KMS-11 (cell line): ENCODE measurements around the gene PI16.

ENCODE experiments used
- H2AFZ ChIP-seq: fragments of 200-600 bp; sonication (generic); 2 replicates; pipeline ENCODE4 v1.6.1; 2016; ENCODE audit warnings: antibody characterized with exemption, mixed run types, low read depth
- H3K27ac ChIP-seq: fragments of 200-600 bp; sonication (generic); 2 replicates; pipeline ENCODE4 v1.6.1; 2016; ENCODE audit warnings: mild to moderate bottlenecking, mixed run types
- H3K27me3 ChIP-seq: fragments of 200-600 bp; sonication (generic); 2 replicates; pipeline ENCODE4 v1.6.1; 2017; ENCODE audit warnings: mild to moderate bottlenecking, low read depth, mixed run types, moderate library complexity; ENCODE audit not compliant: insufficient read depth
- H3K36me3 ChIP-seq: fragments of 200-600 bp; sonication (generic); 2 replicates; pipeline ENCODE4 v1.6.1; 2017; ENCODE audit warnings: mild to moderate bottlenecking, mixed run types; ENCODE audit not compliant: insufficient read depth
- H3K4me1 ChIP-seq: fragments of 200-600 bp; sonication (generic); 2 replicates; pipeline ENCODE4 v1.6.1; 2016; ENCODE audit warnings: mild to moderate bottlenecking, low read depth, mixed run types; ENCODE audit not compliant: poor library complexity, severe bottlenecking
- H3K4me2 ChIP-seq: fragments of 200-600 bp; sonication (generic); 2 replicates; pipeline ENCODE4 v1.7.0; 2016; ENCODE audit warnings: mild to moderate bottlenecking, mixed run types
- H3K4me3 ChIP-seq: fragments of 200-600 bp; sonication (generic); IDR thresholded peaks from 2 replicates; pipeline ENCODE4 v1.6.1; 2017; ENCODE audit warnings: low read depth, low read length, mixed read lengths; ENCODE audit not compliant: insufficient read depth
- H3K79me2 ChIP-seq: fragments of 200-600 bp; sonication (generic); 2 replicates; pipeline ENCODE4 v1.6.1; 2016; ENCODE audit warnings: low read depth, mixed run types; ENCODE audit not compliant: insufficient read depth
- H3K9ac ChIP-seq: fragments of 200-600 bp; sonication (generic); 2 replicates; pipeline ENCODE4 v1.6.1; 2016; ENCODE audit warnings: mild to moderate bottlenecking, mixed run types
- H4K20me1 ChIP-seq: fragments of 200-600 bp; sonication (generic); 2 replicates; pipeline ENCODE4 v1.6.1; 2016; ENCODE audit warnings: mild to moderate bottlenecking, mixed run types; ENCODE audit not compliant: insufficient read depth
- CTCF ChIP-seq: fragments of 200-600 bp; sonication (generic); conservative IDR thresholded peaks from 2 replicates; pipeline ENCODE4 v1.6.1; 2017; ENCODE audit warnings: low read depth, mild to moderate bottlenecking, antibody characterized with exemption, low read length, moderate library complexity, mixed read lengths

PI16 gene

GRCh38 chr6:36929152-36929551 is 25.4 kb upstream of the PI16 start:
- Histone ChIP-seq H3K4me2 (no peak overlapping the region), H3K27me3 (no peaks in the 10 kb centered on the region), H3K79me2 (no peaks in the 10 kb centered on the region), H3K4me1 (no peaks in the 10 kb centered on the region), H3K36me3 (no peaks in the 10 kb centered on the region), H3K27ac (no peak overlapping the region), H3K4me3 (no peak overlapping the region), H2AFZ (no peak overlapping the region), H3K9ac (no peak overlapping the region), H4K20me1 (no peaks in the 10 kb centered on the region)
- no peak for TF ChIP-seq CTCF

DNA sequence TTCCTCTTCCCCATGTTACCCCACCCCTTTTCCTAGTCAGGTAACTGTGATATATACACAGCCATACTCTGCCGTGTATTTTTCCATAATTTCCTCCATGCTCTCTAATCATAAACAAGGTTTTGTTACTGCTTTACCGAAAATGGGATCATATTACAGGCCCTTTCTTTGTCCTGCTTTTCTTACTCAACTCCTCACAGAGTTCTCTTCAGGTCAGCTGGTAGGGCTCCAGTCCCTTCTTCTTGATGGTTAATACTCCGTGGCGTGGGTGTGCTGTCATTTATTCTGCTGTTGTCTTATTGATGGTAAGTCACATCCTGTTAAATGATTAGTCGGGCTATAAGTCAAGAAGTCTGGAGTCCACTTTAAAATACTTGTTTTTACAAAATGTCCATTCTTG is 24.9 kb upstream of the PI16 start:
- no peak for TF ChIP-seq CTCF
- Histone ChIP-seq H3K36me3 (no peaks in the 10 kb centered on the region), H2AFZ (no peak overlapping the region), H3K4me1 (no peaks in the 10 kb centered on the region), H3K9ac (no peak overlapping the region), H3K79me2 (no peaks in the 10 kb centered on the region), H3K27me3 (no peaks in the 10 kb centered on the region), H3K4me2 (no peak overlapping the region), H3K27ac (no peak overlapping the region), H3K4me3 (no peak overlapping the region), H4K20me1 (no peaks in the 10 kb centered on the region)

- Histone ChIP-seq H3K4me1 (no peaks in the 10 kb centered on the region), H3K79me2 (no peaks in the 10 kb centered on the region), H3K4me3 (no peak overlapping the region), H3K9ac (no peak overlapping the region), H3K4me2 (no peak overlapping the region), H3K36me3 (no peaks in the 10 kb centered on the region), H3K27me3 (no peaks in the 10 kb centered on the region), H2AFZ (no peak overlapping the region), H3K27ac (no peak overlapping the region), H4K20me1 (no peaks in the 10 kb centered on the region)
- no peak for TF ChIP-seq CTCF
These were observed 24.1 kb upstream of the PI16 start for GRCh38 chr6:36930483-36930882.

- Histone ChIP-seq H4K20me1 (no peaks in the 10 kb centered on the region), H3K79me2 (no peaks in the 10 kb centered on the region), H3K4me2 (no peak overlapping the region), H3K36me3 (no peaks in the 10 kb centered on the region), H3K27me3 (no peaks in the 10 kb centered on the region), H3K4me3 (no peak overlapping the region), H3K4me1 (no peaks in the 10 kb centered on the region), H3K27ac (no peak overlapping the region), H2AFZ (no peak overlapping the region), H3K9ac (no peak overlapping the region)
- TF ChIP-seq CTCF: no peak
These were observed 21.4 kb upstream of the PI16 start for GRCh38 chr6:36933102-36933501.

DNA sequence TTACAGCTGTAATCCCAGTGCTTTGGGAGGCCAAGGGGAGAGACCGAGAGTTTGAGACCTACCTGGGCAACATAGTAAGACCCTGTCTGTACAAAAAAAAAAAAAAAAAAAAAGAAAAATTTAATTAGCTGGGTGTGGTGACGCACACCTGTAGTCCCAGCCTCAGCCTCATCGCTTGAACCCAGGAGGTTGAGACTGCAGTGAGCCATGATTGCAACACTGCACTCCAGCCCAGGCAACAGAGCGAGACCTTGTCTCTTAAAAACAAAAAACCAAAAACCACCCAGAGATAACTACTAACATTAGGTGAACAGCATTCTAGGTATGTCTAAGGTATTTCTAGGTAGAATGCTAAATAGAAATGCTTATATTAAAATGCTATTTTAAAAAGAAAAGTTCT is 21.0 kb upstream of the PI16 start:
- no peaks in the 10 kb centered on the region for H3K4me1 ChIP-seq
- H4K20me1 ChIP-seq: no peaks in the 10 kb centered on the region
- TF ChIP-seq CTCF: no peak
- H3K36me3 ChIP-seq: no peaks in the 10 kb centered on the region
- H3K27ac ChIP-seq: no peak overlapping the region
- H2AFZ ChIP-seq: no peak overlapping the region
- no peaks in the 10 kb centered on the region for H3K79me2 ChIP-seq
- H3K4me3 ChIP-seq: no peak overlapping the region
- H3K9ac ChIP-seq: no peak overlapping the region
- H3K27me3 ChIP-seq: no peaks in the 10 kb centered on the region
- no peak overlapping the region for H3K4me2 ChIP-seq
